ENCODE results near the gene HIKESHI.

DNA sequence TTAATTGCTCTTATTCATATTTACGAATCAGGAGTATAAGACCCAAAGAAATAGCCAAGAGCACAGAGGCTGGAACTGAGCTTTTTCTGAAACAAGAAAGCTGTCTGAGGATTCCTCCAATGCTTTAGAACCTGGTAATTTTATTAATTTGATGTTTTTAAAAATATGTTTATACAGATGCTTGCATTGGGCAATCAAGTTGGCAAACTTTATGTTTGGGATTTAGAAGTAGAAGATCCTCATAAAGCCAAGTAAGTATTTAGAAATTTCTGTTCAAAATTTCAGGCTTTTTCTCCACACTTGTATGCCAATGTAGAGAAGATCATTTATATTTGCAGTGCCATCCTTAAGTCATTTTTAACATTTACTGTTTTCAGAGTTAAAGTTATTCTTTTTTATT is 24.3 kb upstream of the HIKESHI start:
- TF ChIP-seq, protein P1, sequence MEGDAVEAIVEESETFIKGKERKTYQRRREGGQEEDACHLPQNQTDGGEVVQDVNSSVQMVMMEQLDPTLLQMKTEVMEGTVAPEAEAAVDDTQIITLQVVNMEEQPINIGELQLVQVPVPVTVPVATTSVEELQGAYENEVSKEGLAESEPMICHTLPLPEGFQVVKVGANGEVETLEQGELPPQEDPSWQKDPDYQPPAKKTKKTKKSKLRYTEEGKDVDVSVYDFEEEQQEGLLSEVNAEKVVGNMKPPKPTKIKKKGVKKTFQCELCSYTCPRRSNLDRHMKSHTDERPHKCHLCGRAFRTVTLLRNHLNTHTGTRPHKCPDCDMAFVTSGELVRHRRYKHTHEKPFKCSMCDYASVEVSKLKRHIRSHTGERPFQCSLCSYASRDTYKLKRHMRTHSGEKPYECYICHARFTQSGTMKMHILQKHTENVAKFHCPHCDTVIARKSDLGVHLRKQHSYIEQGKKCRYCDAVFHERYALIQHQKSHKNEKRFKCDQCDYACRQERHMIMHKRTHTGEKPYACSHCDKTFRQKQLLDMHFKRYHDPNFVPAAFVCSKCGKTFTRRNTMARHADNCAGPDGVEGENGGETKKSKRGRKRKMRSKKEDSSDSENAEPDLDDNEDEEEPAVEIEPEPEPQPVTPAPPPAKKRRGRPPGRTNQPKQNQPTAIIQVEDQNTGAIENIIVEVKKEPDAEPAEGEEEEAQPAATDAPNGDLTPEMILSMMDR (IDR thresholded peaks at IDR 0.05), result no peak
- no peak for TF ChIP-seq POLR2A (IDR thresholded peaks at IDR 0.05)
